HG02973 (cell line): ENCODE measurements around the gene TMED3.
"Not testable (repeated sequence)": the region's sequence is repeated elsewhere in the genome, so short reads cannot be mapped to it uniquely, and the experiment has no call there.

Source experiments
- ATAC-seq: cut with Tn5 transposase; IDR thresholded peaks from one replicate; pipeline ENCODE4 v1.9.1; 2021; ENCODE audit warnings: moderate library complexity; ENCODE audit not compliant: unreplicated experiment

TMED3 gene

DNA sequence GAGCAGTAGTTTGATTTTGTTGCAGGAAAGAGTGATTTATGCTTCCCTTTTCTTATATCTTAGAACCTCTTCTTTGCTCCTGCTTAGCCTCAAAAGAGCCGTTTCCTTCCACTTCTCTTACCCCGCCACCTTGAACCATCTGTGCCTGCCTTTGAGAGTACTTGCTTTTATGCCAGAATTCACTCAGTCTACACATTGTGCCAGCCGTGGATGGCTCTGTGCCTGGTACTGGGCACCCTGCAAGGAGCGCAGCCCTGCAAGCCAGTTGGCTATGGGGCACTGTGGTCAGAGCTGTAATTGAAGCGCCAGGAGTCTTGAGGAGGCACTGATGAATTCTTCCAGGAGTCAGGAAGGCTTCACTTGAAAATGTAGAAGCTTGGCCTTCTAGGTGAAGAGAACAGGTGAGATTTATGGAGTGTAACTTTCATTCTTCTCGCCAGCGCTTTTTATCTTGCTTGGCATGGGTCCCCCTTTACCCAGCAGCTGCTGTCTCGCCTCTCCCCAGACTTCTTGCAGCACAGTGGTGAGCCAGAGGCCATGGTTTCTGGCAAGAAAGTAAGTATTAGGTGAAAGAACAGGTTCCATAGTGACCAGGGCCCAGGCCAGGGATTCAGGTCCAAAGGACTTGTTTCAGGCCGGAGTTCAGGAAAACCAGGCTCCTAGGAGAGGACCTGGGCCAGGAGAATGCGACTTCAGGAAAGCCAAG, 4.9 kb downstream of the TMED3 start:
- ATAC-seq: no peak

DNA sequence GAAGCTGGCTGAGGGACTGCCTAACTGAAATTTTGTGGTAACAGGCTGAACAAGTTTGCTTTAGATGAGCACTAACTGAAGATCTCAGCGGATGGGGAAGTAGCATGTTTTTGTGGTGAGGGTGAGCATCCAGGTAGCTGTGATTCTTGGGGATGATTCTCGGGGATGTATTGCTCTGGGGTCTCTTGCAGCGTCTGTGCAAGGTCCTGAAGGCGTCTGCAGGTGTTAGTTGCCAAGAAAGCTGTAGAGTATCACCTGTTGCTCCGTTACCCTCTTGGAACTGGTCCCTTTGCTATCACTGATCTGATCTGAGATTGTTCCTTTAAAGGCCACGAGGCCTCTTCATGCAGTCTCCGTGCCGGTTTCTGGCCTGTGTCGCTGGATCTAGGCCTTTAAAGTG, 6.0 kb downstream of the TMED3 start:
- no peak for ATAC-seq

DNA sequence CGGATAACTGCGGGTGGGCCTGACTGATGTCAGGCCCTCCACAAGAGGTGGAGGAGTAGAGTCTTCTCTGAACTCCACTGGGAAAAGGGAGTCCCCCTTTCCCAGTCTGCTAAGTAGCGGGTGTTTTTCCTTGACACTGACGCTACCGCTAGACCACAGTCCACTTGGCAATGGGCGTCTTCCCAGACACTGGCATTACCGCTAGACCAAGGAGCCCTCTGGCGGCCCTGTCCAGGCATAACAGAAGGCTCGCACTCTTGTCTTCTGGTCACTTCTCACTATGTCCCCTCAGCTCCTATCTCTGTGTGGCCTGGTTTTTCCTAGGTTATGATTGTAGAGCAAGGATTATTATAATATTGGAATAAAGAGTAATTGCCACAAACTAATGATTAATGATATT, 9.1 kb downstream of the TMED3 start:
- not testable (repeated sequence) for ATAC-seq

DNA sequence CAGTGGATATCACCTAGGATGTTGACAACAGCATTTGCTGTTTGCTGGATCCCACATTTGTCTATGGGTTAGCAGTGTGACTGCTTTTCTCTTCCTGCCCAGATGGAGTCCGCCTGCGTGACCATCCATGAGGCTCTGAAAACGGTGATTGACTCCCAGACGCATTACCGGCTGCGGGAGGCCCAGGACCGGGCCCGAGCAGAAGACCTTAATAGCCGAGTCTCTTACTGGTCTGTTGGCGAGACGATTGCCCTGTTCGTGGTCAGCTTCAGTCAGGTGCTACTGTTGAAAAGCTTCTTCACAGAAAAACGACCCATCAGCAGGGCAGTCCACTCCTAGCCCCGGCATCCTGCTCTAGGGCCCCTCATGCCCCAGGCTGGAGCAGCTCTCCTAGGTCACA, 11.0 kb downstream of the TMED3 start:
- ATAC-seq: no peak

DNA sequence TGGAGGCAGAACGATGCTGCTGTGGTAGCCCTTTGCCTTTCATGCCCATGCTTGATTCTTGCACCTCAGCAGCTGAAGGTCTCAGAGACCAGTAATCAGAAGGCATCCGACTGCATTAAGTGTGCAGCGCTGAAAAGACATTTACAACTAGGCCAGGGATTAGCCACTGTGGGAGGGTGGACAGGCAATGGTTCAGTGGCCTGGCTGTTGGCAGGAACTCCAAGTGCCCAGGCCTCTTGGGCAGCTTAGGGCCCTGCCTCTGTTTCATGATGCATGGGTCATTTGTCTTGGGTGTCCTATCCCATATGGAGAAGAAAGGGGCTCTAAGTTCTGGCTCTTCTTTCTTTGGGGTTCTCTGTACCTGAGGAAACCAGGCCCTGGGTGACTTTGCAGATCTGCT, 11.4 kb downstream of the TMED3 start:
- ATAC-seq: no peak

DNA sequence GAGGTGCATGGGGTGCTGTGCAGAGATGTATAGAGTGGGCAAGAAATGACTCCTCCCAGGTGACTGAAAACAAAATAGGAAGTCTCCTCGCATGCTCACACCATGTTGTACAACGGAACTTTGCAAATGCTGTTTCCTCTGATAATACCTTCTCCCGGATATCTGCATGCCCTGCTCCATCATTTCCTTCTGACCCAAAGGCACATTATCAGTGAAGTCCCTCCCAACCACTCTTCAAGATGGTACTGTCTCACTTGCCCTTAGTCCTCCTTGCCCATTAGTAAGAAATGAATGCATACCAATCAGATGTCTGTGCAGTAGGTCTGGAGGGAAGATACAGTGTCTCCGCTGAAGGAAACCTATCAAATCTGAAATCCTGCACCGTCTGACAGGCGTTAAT, 12.0 kb downstream of the TMED3 start:
- no peak for ATAC-seq

DNA sequence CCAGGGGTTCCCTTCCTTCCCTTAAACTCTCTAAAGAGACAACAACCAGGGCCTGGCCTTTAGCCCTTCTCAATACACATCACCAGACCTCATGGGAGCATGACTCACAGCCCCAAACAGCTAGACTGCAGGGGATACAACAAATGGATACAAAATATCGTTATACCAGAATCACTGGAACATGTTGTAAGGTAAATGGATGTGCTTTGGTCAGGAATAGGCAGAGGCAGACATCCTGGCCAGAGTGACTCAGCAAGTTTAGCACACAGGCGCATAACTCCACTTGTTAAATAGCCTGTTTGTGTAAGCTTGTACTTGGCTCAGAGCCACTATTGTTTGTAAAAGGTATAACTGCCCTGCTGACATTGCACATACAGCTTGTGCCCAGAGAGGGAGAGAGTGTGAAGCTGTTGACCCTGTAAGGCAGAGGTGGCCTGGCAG, 18.3 kb downstream of the TMED3 start:
- ATAC-seq: no peak

DNA sequence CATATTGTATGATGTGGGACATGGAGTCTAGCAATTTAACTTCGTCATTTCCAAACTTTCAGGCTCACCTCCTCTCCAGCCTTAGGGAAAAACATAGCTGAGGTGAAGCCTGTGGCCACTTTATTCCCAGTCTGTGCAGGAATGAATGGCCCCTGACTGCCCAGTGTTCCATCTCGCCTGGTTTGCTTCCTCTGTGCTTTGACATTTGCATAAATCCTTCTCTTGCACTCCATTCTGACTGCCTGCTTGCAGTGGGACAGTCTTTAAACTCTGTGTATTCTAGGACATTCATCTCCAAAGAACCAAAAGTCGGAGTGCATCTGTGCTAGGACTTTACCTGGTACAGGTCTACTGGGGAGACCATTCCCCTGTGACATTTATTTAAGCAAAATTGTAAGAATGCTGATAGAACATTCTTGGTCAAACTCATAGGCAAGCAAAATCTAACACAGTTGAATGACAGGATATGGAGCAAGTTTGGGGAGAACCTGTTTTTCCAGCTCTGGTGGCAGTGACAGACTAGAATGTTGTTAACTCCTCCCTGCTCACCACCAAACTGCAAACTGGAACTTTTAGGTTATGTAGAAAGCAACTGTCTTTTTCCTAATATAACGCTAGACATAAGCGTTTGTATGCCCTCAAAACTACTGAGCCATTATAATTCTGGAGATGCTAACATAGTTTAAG, 22.1 kb downstream of the TMED3 start:
- no peak for ATAC-seq

DNA sequence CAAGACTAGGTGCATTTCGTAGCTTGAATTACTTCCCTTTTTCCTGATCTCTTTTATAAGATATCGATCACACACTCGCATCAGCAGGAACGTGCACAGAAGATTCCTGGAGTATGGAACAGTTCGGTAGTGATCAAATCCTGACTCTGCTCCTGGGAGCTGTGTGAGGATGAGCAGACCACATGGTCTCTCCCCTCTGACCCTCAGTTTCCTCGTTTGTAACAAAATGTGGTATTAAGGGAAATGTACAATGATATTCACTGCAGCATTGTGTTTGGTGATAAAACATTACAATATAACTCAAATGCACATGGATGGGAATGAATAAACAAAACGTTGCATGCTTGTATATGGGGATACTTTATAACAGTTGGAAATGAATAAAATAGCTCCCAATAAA, 26.7 kb downstream of the TMED3 start:
- no peak for ATAC-seq

DNA sequence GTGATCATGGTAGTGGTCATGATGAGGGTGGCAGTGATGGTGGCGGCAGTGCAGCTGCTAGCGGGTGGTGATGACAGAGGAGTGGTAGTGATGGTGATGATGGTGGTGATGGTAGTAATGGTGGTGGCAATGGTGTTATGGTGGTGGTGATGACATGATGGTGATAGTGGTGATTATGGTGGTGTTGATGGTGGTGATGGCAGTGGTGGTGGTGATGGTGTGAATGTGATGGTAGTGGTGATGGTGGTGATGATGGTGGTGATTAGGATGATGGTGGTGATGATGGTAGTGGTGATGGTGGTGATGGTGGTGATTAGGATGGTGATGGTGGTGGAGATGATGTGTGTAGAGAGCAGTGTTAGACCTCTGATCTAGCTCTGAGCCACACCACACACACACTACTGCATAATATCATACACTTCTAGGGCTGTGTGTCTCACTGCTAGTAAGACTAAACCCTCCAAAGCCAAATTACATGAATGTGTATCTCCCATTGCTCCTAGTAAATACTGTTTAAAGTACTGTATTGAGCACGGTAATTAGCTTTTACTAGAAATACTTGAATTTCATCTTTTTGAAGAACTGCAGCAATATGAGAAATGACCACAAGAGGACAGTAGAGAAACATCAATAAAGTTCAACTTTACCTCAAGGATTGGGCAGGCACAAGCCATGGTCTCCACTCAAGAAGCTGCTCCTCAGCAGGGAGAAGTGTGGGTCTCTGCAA, 28.8 kb downstream of the TMED3 start:
- ATAC-seq: no peak

DNA sequence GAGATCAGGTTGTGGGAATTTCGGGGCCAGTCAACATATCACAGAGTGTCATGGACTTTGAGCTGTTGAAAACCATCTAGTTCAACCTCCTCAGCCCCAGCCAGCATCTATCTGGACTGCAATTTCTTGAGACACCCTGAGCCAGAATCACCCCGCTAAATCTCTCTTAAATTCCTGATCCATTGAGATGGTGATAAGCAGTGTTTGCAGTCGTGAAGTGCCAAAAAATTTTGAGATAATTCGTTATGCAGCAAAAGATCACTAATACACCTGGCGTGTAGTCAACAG, 29.3 kb downstream of the TMED3 start:
- no peak for ATAC-seq

DNA sequence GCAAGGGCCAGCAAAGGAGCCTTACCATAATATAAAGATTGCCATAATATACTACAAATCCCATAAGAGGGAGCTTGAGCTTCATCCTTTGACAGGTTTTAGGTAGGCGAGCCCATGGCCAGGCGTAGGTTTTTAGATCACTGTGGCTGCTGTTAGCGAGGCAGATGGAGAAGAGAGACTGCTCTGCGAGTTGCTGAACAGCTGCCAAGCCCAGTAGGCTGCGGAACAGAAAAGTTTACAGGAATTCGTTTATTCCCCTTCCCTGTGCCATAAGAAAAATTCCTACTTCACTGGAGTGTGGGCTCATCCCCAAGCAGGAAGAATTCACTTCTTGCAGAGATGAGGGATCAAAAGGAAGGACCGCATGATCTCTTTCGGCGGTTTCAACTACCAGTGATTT, 30.5 kb downstream of the TMED3 start:
- ATAC-seq: no peak

DNA sequence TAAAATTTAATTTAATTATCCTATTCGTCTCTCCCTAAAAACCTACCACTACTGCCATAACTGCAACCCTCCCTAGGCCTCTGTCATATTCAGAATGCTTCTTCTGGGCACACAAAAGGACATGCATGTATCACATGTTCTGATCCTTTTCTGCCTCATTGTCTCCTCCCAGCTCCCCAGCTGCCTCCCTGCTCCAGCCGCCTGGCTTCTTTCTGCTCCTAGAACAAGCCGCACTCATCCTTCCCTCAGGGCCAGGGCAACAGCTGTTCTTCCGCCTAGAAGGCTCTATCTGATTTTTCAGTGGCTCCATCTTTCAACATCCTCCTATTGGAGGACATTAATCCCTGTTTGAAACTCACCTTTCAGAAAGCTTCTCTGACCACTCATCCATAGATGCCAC, 38.6 kb downstream of the TMED3 start:
- ATAC-seq: no peak

DNA sequence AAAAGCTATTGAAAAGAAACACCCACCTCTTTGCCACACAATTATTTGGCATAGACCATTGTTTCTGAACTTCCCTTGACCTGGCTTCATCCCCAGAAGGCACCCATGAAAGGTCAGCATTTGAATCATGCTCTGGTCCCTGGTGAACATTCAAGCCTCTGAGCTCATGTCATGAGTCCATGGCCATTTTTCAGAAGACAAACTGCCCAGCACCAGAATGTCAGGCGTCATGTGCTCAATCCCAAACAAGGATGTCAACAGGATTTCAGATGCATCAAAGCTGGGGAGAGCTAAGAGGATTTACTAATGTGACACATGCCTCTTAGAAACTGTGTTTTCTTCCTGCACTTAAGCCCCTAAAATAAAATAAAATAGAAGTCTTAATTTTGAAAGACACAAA, 41.3 kb downstream of the TMED3 start:
- no peak for ATAC-seq

DNA sequence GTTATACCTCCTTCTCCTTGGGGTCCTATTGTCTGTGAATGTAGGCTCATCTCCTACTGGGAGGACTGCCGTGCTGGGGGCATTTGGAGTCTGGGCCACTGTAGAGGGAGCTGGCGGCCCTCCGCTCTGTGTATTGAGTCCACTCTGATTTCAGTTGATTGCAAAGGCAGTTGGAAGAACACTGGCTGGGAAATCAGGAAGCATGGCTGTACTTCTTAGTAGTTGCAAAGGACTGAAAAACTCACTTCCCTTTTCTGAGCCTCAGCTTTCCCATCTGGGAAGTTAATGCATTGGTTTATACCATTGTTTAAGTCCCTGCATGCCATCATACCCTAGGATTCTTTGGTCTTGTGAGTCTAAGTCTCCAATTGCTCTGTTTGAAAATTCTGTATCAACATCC, 46.7 kb downstream of the TMED3 start:
- ATAC-seq: no peak

DNA sequence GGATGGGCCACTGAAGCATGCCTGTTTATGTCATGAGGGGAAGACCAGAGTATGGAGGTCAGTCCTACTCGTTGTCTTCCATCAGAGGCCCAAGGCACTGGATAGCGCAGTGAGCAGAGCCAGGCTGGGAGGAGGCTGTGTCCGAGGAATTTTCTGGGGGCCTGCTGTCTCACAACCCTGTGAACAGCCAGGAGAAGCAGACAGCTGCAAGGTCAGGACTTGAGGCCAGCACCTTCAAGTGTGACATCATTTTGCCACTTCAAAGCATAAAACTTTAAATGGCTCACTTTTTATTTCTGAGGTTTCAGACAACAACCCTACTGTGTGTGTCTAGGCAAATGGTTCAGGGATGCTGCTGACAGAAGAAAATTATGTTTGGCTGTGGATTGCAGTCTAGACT, 47.2 kb downstream of the TMED3 start:
- no peak for ATAC-seq

DNA sequence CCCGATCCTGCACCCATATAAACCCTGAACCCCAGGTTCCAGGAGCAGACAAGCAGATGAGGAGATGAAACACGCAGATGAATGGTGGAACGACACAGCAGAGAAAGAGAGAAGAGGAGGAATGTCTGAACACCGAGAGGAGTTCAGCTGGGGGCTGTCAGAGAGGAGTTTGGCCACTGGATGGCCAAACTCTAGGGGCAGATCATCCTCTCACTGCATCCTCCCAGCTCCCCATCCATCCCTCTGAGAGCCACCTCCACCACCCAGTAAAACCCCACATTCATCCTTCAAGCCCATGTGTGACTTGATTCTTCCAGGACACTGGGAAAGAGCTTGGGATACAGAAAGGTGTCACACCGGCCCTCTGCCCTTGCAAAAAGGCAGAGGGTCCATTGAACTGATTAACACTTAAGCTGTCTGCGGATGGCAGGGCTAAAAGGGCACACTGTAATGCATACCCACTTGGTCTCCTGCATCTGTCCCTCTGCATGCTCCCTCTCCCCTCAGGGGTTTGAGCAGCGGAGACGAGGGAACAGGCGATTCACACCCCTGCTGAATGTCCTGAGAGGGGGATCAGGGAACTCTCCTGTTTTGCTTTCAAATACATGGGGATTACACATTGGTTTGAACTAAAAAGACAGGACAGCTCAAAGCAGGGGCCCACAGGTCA, 53.8 kb downstream of the TMED3 start:
- no peak for ATAC-seq

DNA sequence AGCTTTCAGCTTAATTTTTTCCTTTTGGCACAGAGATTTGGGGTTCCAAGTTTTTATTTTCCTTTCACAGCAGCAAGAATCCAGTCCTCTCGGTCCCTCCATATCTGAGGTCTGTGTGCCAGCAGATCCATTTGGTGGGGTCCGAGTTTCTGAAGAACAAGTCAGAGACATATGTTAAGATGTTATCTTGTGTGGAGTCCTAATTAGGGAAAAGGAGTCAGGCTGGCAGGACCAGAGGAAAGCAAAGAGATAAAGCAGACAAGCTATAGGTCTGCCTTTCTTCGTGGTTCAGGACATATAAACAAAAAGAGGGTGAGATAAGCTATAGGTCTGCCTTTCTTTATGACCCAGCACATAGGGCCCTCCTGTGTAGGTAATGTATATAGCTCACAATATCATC, 54.9 kb downstream of the TMED3 start:
- no peak for ATAC-seq

DNA sequence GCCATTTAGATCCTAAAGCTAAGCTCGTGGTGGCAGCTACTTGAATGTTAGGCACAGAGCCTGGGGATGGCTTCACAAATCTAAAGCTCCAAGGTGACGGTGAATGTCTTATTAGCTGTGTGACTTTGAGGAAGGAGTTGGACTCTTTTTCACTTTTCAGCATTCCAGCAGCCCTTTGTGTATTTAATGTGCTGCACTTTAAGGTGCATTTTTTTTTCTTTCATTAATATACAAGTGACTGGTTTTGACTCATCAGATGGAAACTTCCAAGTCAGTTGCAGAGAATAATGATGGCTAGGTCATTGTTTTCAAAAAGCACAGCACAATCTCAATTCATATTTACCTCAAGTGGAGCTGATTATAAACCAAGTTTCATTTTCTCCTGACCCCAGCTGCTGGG, 55.8 kb downstream of the TMED3 start:
- ATAC-seq: no peak

DNA sequence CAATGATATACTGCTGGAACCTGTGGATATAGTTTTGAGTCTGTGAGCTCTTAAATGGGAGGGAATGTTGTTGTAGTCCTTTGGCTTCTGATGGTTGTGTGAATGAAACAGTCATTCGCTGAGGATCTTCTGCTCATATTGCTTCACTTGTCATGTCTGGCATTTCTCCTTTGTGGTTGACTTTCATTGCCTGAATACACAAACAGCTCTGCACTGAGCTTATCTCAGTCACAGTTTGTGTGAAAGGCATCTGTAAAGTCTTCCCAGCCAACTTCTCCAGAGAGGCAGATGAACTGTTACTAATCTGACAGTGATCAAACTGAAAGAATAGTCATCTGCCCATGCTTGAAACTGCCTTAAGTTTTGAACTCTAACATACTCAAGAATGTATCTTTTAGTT, 59.8 kb downstream of the TMED3 start:
- ATAC-seq: no peak

DNA sequence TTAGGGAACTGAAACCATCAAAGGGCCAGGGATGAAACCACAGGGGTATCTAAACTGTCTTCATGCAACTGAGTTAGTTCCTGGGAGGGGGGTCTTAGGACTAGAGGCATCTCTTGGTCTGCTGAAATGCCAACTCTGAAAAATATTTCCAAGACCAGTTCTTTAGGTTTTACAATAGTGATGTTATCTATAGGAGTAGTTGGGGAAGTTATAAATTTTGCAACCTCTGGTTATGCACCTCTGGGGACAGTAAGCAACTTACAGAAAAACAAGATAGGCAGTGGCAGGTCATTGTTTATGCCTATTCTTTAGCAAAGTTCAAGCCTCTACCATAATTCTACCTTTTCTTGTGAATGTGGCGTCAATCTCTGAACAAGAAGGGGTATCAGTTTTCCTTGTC, 60.7 kb downstream of the TMED3 start:
- no peak for ATAC-seq

DNA sequence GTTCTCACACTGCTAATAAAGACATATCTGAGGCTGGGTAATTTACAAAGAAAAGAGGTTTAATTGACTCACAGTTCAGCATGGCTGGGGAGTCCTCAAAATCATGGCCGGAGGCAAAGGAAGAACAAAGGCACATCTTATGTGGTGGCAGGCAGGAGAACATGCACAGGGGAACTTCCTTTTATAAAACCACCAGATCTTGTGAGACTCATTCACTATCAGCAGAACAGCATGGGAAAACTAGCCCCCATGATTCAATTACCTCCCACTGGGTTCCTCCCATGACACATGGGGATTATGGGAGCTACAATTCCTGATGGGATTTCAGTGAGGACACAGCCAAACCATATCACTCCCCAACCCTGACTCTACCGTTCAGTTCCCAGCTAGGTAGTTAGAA, 61.5 kb downstream of the TMED3 start:
- no peak for ATAC-seq
